ENCODE data around the gene TRAP1.

DNA sequence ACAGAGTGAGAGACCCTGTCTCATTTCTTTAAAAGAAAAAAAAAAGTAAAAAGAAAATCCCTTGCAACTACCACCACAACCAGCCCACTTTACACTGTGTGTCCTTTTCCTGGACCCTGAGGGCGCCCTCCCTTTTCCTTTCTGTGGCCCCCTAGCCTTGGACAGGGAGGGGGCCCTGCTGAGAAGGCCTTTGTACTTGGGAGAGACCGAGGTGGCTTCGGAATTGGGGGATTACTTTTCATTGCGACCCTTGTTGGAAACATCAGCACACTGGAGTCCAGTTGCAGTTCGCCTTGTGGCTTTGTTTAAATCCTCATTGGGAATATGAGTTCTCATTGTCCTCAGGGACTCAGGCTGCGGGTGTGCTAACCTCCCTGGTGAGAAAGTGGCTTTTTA is 72.2 kb downstream of the TRAP1 start:
- TF ChIP-seq, protein P1, sequence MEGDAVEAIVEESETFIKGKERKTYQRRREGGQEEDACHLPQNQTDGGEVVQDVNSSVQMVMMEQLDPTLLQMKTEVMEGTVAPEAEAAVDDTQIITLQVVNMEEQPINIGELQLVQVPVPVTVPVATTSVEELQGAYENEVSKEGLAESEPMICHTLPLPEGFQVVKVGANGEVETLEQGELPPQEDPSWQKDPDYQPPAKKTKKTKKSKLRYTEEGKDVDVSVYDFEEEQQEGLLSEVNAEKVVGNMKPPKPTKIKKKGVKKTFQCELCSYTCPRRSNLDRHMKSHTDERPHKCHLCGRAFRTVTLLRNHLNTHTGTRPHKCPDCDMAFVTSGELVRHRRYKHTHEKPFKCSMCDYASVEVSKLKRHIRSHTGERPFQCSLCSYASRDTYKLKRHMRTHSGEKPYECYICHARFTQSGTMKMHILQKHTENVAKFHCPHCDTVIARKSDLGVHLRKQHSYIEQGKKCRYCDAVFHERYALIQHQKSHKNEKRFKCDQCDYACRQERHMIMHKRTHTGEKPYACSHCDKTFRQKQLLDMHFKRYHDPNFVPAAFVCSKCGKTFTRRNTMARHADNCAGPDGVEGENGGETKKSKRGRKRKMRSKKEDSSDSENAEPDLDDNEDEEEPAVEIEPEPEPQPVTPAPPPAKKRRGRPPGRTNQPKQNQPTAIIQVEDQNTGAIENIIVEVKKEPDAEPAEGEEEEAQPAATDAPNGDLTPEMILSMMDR (conservative IDR thresholded peaks at IDR 0.05; ENCODE audit: low read depth in 2 of 2): no peak
- TF ChIP-seq, protein P2, sequence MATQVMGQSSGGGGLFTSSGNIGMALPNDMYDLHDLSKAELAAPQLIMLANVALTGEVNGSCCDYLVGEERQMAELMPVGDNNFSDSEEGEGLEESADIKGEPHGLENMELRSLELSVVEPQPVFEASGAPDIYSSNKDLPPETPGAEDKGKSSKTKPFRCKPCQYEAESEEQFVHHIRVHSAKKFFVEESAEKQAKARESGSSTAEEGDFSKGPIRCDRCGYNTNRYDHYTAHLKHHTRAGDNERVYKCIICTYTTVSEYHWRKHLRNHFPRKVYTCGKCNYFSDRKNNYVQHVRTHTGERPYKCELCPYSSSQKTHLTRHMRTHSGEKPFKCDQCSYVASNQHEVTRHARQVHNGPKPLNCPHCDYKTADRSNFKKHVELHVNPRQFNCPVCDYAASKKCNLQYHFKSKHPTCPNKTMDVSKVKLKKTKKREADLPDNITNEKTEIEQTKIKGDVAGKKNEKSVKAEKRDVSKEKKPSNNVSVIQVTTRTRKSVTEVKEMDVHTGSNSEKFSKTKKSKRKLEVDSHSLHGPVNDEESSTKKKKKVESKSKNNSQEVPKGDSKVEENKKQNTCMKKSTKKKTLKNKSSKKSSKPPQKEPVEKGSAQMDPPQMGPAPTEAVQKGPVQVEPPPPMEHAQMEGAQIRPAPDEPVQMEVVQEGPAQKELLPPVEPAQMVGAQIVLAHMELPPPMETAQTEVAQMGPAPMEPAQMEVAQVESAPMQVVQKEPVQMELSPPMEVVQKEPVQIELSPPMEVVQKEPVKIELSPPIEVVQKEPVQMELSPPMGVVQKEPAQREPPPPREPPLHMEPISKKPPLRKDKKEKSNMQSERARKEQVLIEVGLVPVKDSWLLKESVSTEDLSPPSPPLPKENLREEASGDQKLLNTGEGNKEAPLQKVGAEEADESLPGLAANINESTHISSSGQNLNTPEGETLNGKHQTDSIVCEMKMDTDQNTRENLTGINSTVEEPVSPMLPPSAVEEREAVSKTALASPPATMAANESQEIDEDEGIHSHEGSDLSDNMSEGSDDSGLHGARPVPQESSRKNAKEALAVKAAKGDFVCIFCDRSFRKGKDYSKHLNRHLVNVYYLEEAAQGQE (IDR thresholded peaks at IDR 0.05; ENCODE audit: unreplicated experiment): no peak
- TF ChIP-seq EZH2phosphoT487 (IDR thresholded peaks at IDR 0.05; ENCODE audit: unreplicated experiment): no peak
